ENCODE data around the gene CCNY.

Gene CCNY

DNA sequence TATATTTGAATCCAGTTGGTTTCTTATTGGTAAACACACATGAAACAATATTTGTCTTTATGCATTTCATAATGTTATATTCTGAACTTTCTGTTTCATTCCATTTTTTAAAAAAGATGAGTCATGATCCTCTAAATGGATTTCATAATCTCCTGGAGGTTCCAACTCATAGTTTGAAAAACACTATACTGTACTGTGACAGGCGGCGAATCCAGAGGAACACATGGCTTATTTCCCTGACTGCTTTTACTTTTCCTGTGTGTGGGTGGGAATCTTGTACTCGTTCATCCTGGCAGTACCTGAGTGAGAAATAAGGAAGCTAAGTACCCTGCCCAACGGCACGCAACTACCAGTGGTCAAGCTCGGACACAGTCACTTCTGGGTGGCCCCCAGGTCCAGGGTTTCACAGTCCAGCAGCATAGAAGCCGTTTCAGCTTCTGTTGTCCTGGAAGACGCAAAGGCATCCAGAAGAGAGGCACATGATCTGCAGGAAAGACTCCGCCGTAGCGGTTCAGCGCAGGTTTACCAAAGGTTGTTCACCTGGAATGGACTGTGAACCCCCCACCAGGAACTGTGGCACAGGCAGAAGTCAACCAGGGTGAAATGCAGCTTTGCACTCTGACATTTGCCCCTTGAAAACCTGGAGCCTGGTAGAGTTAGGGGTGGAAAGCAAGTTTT is 117.7 kb downstream of the CCNY start:
- no peak for DNase-seq (ENCODE audit: low spot score)

DNA sequence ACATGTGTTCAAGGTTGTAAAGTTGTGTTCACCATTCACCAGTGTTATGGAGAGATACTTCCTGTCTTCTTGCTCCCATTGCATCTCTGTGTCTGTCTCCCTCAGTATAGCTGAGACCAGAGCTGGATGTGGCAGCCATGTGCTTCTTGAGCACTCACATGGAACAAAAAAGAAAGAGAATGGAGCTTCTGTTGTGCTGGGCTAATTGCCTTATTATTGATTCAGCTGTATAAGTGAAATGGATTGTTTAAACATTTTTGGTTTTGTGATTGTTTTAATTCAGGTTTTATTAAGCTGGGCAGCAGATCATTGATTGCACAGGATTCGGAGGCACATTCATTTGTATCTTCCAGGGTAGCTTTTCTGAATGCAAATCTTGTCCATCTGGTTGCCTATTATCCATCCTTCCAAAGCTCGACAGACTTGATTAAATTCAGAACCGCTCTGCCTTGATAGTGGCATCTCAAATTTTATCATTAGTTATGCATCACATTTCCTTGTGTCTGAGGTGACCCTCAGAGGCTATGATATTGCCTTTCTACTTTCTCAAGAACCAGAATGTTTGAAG is 119.9 kb downstream of the CCNY start:
- no peak for DNase-seq (ENCODE audit: low spot score)

DNA sequence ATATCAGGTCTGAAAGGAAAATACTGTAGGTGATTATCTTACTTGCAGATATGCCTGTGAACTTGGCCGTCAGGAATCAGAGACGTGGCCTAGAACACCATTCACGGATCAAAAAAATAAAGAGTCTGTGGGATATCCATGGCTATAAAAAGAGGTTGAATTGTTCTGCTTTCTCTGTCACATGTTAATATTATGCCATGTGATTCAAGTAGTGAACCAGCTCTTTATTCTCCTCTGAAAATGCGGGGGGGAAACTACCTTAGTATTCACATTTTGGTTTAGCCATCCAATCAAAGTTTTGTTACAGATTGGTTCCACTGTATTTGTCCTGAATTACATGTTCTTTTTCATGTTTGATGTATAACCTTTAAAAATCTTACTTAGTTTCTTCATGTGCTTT is 120.5 kb downstream of the CCNY start:
- DNase-seq (ENCODE audit: low spot score) = no peak

DNA sequence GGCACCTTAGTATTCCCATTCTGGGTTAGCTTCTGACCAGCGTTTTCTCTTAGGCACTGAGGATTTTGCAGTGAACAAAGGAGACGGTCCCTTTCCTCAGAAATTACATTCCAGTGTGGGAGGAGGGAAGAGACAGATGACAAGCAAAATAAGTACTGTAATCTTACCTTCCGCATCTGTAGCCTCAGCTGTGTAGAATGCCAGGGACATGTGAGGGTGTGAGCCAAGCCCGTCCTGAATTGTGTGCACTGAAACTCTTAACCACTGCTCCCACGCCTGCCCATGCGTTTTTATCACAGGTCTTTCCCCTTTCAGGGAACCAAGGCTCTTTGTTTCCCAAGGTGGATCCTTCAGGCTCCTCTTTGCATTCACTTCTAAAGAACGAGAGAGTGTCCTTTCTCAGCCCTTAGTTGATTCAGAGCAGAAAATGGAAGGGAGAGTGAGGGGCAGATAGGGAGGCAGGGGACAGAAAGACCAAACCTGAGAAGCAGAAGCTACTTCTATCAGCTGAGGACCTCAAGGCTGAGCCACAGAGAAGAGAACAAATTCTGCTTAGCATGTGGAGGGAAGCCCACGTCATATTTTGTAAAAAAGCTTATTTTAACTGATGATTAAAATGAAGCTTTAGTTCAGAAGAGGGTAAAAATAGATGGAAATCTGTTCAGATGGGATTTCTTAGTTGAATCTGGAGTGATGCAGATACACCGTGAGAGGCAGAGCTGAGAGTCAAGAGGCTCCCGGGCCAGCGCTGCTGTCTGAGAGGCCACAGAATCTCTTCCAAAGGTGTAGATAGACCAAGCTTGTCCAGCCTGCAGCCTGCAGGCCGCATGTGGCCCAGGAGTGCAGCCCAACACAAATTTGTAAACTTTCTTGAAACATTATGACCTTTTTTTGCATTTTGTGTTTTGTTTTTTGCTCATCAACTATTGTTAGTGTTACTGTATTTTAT is 122.5 kb downstream of the CCNY start:
- DNase-seq (ENCODE audit: low spot score) = no peak

DNA sequence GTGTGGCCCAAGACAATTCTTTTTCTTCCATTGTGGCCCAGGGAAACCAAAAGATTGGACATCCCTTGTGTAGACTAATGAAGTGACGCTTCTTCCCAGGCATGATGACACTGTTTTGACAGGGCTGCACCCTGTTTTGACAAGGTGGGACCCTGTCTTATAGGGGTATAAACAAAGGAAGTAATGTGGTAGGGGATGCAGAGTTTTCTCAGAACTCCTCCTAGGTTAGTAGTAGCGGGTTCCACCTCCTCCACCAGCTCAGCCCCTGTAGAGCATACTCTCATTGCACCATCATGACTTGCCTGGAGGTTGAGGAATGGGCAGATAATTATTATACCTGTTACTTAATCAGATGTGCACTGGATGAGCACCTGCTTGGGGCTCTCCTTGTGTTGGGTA is 123.1 kb downstream of the CCNY start:
- no peak for DNase-seq (ENCODE audit: low spot score)

DNA sequence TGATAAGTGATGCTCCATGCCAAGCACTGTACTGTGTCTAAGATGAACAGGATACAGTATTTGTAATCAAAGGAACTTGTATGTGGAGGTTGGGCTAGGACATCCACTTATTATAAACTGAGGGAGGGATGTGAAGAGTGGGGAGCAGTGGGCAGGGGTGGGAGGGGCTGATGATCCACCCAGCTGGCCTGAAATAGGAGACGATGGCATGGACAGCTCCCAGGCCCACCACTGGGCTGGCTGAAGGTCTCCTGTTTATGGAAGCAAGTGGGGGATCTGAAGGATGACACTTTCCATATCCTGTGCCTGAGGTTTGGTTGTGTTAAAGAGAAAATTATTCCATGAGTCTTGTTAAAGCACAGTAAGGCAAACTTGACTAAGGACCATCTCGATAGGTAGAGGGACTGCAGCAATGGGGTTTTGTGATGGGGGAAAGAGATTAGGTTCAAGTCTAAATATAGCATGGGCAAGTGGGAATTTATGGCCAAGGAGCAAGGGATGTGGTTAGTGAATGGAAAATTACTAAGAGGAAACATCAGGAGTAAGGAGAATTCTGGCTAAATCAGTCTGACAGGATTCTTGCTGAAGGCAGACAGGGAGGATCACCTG is 124.6 kb downstream of the CCNY start:
- no peak for DNase-seq (ENCODE audit: low spot score)

DNA sequence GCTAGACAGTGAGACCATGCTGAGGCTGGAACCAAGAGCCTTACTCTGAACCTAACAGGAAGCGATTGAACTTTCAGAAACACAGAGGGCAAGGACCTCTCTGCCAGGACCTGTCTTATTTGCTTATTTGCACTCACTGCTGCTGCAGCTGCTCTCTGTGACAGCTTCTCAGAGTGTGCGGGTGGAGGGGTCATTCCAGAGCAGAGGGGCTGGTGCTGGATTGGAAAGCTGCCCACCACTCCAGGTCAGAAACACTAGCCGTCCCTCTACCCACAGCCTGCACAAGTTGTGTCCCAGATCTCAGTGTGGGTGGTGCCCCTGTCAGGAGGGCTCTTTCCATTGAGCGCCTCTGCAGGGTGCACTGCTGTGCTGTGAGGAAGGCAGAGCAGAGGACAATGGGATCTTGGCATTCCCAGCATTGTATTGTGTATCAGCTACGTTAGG is 126.2 kb downstream of the CCNY start:
- DNase-seq (ENCODE audit: low spot score) = no peak

DNA sequence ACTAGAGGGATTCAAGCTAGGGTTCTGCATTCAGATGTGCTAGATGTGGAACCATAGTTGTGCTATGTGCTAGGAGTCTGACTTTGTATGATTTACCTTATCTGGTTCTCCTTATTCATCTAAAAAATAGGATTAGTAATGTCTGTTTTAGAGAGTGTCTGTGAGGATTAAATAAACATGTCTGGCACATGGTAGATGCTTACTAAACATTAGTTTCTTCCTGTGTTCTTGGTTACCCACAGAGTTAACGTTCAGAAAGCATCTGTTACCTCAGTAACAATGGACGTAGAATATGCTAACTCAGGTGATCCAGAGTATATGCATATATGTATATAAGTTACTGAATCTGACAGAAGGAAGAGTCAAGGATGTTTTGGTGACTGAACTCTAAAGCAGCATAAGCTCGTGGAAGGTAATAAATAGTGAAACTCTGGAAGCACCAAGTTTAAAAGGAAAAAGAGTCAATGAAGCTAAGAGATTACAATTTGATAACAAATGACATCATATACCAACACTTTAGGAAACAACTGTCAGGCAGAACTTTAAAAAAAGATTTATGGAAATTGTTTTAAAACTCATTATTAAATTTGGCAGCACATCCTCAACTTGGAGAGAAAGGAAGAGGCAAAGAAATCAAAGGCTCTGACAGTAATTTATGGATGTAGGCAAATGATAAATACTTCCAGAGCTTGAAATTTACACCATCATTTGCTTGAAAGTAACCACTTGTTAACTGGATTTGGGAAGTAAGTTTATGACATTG is 127.0 kb downstream of the CCNY start:
- no peak for DNase-seq (ENCODE audit: low spot score)

DNA sequence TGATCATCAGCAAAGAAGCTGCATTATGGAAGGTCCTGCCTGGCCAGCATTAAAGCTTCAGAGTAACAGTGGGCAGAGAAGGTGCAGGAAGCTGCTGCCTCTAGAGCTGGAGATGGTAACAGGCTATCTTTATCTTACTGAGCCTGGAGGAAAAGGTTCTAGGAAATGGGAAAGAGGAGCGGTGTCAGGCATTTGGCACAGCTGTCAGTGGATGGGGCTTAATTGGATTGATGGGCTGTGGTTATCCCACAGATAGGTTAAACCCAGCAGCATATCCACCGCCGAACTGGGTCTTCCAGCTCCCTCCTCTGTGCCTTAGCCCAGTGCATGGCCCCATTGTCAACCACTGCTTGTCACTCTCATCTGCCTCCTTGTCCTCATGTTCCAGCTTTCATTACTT is 127.6 kb downstream of the CCNY start:
- no peak for DNase-seq (ENCODE audit: low spot score)

DNA sequence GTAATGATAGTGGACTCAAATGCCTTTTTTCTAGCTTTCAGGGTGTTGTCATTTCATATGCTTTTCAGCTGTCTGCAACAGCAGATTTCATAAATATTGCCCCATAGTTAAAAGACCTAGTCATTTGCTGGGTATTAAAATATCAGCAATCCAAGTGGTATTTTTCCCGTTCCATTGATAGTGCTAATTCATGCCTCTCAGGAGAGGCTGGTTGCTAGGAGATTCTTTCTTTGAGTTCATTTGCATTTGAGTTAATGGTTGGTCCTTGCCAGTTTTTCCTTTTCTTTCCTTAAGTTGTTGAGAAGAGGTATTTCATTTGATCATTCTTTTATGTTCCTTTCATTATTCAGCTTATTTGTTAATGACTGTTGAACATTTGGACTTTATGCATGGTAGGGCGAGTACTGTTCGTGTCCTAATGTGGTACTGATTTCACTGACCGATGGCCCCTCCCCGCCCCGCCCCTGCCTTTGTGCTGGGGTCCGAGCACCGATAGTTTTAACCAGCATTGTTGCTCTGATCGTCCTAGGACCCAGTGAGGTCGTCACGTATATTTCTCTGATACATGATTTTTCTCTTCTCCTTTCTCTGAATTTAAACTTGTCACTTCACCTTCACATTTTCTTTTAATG is 128.6 kb downstream of the CCNY start:
- no peak for DNase-seq (ENCODE audit: low spot score)

DNA sequence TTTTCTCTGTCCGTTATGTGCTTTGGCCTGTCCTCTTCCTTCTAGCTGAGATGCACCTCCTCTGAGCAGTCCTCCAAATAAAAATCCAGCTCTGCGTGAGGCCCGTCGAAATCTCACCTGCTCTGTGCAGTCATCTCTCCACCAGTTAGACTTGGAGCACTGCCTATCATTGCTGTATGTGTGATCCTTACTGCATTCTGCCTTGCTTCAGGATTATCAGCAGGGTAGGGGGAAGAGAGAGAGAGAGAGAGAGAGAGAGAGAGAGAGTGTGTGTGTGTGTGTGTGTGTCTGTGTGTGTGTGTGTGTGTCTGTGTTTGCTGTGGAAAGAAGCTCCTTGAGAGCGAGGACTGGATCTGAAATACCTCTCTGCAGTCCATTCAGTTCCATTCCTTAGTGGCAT is 129.4 kb downstream of the CCNY start:
- DNase-seq (ENCODE audit: low spot score) = no peak

DNA sequence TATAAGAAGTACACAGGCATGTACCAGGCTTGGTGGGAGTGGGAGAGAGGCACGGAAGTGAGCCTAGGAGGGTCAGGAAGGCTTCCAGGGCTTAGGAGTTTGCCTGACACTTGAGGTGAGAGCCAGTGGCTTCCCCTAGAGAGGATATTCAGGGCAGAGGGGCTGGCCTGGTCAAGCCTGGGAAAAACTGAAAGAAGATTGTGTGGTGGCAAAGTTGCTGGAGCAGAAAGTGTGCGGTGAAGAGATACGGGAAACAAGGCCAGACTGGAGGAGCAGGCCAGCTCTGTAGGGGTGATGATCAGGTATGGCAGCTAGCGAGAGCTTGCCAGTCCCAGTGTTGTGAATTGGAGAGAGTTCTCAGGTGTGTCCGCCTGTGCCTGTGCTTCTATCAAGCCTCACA is 129.9 kb downstream of the CCNY start:
- DNase-seq (ENCODE audit: low spot score) = no peak

DNA sequence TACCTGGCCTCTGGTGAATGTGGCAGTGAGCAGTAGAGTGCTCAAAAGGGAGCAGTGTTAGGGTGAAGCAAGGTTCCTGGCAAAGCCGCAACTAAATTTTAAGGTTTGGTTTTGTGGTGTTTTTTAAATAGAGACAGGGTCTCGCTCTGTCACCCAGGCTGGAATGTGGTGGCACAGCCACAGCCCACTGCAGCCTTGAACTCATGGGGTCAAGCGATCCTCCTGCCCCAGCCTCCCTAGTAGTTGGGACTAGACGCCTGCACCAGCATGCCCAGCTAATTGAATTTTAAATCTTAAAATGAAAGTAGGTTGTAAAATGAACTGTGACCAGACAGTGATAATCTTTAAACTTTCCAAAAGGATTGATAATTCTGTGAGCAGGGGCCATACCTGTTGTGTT is 130.4 kb downstream of the CCNY start:
- no peak for DNase-seq (ENCODE audit: low spot score)

DNA sequence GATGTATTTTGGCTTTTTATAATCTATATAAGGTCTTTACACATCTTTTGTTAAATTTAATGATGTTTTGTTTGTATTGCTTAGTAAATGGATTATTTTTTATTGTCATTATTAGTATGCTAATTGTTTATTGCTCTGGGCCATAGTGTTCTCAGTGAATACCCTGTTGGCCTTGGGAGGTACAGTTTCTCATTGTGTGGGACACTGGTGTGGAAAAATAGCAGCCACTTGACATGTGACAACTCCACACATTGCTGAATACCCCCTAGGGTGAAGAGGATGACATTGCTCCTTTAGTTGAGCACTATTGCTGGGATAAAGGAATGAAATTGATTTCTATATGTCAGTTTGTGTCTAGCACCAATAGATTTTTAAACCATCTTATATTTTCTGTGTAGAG is 130.9 kb downstream of the CCNY start:
- no peak for DNase-seq (ENCODE audit: low spot score)

DNA sequence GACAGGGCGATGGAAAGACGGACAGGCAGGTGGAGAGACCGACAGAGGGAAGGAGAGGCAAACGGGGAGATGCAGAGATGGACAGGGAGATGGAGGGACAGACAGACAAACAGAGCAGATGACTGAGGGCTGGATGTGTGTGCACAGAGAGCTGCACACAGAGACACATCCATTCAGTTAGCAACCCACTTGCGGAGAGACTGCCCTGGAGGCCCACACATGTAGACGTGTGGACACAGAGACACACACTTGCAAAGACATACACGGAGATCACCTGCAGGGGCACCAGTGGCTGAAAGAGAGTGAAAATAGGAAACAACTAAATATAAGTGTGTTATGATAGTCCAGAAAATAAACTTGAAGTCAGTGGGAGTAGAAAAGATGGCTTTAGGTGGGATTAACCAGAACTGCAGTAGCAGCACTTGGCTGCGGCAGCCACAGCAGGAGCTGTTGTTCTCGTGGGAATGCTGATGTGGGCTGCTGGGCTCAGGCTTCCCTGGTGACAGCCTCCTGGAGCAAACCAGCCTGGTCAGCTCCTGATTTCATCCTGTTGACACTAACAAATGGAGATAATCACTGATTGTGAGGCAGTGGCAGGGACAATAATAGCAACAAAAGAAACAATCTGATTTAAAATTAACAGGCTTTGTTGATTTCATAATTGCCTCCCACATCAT is 134.1 kb downstream of the CCNY start:
- no peak for DNase-seq (ENCODE audit: low spot score)

DNA sequence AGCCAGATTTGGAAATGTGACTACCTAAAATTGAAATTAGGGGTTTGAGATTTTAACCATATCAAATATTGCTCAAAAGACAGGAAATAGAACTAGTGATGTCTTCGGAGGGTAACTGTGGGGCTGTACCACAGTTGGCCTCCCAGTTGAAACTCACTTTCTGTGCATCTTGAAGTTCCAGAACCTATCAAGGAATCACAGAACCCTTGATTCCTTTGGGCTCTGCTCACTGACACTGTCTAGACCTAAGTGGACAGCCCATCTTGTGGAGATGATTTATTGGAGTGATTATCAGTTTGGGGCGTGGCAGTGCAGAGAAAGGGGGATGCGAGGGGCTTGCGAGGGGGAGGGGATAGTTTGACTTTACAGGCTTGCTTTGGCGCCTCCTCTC is 134.6 kb downstream of the CCNY start:
- no peak for DNase-seq (ENCODE audit: low spot score)

DNA sequence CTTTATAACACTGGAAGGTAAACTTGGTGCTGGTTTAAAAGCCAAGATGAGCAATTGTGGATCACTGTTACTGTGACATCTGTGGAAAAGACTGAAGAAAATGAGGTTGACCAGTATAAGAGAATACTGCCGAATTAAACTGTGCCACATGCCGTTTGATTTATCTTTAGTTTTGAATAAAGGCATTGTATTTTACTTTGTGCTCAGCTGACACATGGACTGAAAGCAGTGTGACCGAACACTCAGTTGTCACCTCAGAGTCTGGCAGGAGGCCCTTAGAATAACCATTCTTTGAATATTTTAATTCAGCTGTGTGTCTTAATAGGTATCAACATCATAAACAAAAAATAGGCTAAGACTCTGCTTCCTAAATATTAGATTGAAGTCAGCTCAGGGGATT is 135.1 kb downstream of the CCNY start:
- DNase-seq (ENCODE audit: low spot score) = no peak

DNA sequence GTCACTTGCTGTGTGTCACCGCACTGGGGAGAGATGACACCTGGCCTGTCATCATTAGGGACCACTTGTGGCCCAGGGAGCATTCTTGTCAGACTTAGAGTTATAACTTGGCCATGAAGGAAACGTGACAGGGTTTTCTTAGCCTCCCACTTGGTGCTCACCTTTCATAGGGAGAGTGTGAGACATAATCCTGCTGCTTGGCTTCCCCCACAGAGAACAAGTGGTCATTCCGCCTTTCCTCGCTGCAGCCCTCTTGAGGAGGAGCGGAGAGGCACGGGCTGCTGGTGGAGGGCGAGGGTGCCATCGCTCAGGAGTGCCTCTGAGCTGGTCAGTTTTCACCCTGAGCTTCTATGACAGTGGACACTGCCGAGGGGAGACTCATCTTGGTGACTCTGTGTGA is 143.8 kb downstream of the CCNY start:
- DNase-seq (ENCODE audit: low spot score) = no peak

DNA sequence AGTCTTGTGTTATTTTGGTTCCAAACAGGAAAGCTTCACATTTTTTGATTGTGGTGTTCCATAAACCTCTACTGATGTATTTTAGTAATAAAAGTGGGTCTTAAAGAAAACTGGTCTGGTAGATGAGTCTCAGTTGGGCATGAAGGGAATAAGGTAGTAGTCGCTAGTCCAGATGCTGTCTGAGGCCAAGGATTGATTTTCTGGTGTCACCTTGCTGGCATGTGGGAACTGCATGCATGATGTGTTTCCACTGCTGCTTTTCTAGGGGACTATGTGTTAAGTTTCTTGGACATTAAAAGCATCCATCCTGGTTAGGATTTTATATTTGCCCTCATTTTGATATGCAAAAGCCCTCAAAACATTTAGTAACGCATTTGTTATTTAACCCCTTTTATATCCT is 145.1 kb downstream of the CCNY start:
- DNase-seq (ENCODE audit: low spot score) = no peak

DNA sequence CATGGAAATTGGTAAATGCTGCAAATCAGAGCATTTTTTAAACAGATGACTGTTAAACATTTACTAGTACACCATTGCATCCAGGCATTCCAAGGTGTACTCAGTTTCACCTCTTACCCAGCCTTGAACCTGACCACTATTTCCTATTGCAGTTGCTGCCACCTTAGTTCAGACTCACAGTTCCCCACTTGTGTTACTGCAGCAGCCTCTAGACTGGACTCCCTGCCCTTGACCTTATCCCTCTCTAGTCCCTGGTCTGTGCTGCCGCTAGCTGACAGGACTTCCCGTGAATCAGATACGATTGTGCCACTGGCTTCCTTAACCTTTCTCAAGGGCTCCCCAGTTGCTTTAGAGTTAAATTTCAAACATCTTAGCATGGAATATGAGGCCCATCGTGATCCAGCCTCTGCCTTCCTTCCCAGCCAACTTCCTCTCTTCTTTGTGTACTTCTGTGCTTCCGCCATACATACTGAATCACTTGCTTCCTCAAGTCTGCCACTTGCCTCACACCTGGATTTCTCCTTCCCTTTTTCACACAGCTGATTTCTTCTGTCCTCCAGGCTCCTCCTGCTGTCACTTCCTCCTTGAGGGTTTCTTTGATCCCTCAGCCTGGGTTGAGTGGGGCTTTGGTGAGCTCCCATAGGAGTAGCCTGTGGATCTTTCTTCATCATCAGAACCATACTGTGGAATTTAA is 150.1 kb downstream of the CCNY start:
- DNase-seq (ENCODE audit: low spot score) = no peak
